Measurements from ENCODE around the gene YPEL2. TPM values are rescaled to one million over a fixed set of nuclear protein-coding genes. Genes with fewer than 3 reads are reported as not detected.

The YPEL2 gene
- total and polyA plus RNA-seq, 9 donors, result 6.6 to 28.1 (median 10.6) TPM

DNA sequence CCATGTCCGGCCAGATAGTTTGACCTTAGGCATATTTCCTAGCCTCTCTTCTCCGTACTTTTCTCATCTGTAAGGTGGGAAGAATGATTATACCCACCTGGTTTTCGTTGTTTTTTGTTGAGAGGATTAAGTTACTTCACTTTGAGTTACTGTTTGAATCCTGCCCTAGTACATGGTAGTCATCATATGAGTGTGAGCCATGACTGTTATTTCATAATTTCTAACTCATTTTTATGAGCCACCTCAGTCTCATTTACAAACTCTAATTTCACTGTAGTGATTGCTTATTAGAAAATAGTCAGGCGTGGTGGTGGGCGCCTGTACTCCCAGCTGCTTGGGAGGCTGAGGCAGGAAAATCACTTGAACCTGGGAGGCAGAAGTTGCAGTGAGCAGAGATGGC lies 45.1 kb downstream of the YPEL2 start:
- 94 to 96% (median 96%) methylated on average over 5 of the region's 5 CpGs for WGBS, 3 donors
- no peak overlapping the region for H3K4me3 ChIP-seq
- H3K9me3 ChIP-seq, result no peaks in the 10 kb centered on the region
- intact Hi-C loops (cut with DNase I), result no loop called here
- H3K36me3 ChIP-seq, result no peaks in the 10 kb centered on the region
- no peak overlapping the region for H3K27ac ChIP-seq
- no peak for DNase-seq
- no peaks in the 10 kb centered on the region for H3K27me3 ChIP-seq
- peaks cover 25% of the 10 kb centered on the region for H3K4me1 ChIP-seq (ENCODE audit: insufficient read depth)
- TF ChIP-seq POLR2A (IDR thresholded peaks at IDR 0.05), result no peak
- no peak for TF ChIP-seq EP300 (IDR thresholded peaks at IDR 0.05)
- TF ChIP-seq, protein P1, sequence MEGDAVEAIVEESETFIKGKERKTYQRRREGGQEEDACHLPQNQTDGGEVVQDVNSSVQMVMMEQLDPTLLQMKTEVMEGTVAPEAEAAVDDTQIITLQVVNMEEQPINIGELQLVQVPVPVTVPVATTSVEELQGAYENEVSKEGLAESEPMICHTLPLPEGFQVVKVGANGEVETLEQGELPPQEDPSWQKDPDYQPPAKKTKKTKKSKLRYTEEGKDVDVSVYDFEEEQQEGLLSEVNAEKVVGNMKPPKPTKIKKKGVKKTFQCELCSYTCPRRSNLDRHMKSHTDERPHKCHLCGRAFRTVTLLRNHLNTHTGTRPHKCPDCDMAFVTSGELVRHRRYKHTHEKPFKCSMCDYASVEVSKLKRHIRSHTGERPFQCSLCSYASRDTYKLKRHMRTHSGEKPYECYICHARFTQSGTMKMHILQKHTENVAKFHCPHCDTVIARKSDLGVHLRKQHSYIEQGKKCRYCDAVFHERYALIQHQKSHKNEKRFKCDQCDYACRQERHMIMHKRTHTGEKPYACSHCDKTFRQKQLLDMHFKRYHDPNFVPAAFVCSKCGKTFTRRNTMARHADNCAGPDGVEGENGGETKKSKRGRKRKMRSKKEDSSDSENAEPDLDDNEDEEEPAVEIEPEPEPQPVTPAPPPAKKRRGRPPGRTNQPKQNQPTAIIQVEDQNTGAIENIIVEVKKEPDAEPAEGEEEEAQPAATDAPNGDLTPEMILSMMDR (IDR thresholded peaks at IDR 0.05), result no peak

DNA sequence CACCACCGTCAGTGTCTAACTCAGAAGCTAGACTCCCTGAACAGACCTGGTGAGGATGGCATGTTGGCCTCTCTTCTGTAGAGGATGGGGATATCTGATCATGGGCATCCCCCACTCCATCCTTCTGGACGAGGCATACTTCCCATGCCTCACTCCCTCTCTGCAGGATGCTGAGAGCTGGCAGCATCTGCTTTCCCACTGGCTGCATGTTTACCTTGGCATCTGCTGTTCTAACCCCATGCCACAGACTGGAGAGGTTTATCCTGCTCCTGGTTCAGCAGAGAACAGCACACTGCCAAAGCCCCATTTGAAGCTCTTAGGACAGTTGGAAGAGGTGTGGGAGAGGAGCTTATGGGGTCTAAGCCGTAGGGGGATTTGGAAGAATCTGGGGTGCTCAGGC lies 46.0 kb downstream of the YPEL2 start:
- no peak for TF ChIP-seq EP300 (IDR thresholded peaks at IDR 0.05)
- TF ChIP-seq, protein P1 (IDR thresholded peaks at IDR 0.05), result no peak
- TF ChIP-seq POLR2A (IDR thresholded peaks at IDR 0.05), result no peak
- no peaks in the 10 kb centered on the region for H3K36me3 ChIP-seq
- WGBS, 3 donors, result 63 to 79% (median 73%) methylated on average over 3 of the region's 3 CpGs
- H3K4me3 ChIP-seq, result no peak overlapping the region
- no peaks in the 10 kb centered on the region for H3K27me3 ChIP-seq
- no peak for DNase-seq
- H3K9me3 ChIP-seq, result no peaks in the 10 kb centered on the region
- peaks cover 20% of the 10 kb centered on the region for H3K4me1 ChIP-seq (ENCODE audit: insufficient read depth)
- H3K27ac ChIP-seq, result no peak overlapping the region
- intact Hi-C loops (cut with DNase I), result no loop called here

DNA sequence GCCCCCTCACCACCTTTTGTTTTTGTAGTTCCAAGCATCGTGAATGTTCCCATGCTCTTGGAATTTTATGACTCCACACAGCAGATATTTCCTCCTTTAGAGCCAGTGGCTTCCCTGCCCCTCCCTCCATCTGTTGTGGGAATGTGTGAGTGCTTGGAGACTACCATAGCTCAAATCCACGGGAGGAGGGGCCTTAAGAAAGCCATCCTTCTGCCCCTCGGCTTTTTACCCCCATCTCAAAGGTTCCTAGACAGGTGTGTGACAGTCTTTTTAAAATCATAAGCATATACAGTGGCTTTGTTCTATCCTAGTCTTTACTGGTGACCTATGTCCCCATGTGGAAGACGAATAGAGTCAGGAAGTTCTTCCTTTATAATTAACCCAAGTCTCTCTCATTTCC lies 47.2 kb downstream of the YPEL2 start:
- 37 to 58% (median 50%) methylated on average over 4 of the region's 4 CpGs for WGBS, 3 donors
- Histone ChIP-seq H3K36me3 (no peaks in the 10 kb centered on the region), H3K27ac (no peak overlapping the region), H3K27me3 (no peaks in the 10 kb centered on the region), H3K9me3 (no peaks in the 10 kb centered on the region), H3K4me3 (no peak overlapping the region), H3K4me1 (ENCODE audit: insufficient read depth) (peaks cover 12% of the 10 kb centered on the region)
- intact Hi-C loops (cut with DNase I), result no loop called here
- TF ChIP-seq EP300 (IDR thresholded peaks at IDR 0.05), result no peak
- TF ChIP-seq, protein P1 (IDR thresholded peaks at IDR 0.05), result no peak
- TF ChIP-seq POLR2A (IDR thresholded peaks at IDR 0.05), result no peak
- DNase-seq, result no peak

DNA sequence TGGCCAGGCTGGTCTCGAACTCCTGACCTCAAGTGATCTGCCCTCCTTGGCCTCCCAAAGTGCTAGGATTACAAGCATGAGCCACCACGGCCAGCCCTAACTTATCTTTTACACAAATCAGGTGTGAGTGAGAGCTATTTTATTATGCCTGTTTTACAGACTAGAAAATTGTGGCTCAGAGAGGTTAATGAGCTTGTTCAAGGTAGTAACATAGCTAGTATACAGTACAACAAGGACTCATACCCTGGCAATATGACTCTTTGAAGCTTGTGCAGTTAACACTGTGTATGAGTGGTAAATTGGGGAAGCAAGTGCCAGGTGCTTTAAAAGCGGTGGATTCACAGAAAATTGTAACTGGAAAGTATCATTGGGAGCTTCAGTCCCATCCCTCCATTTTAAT lies 49.0 kb downstream of the YPEL2 start:
- DNase-seq, result no peak
- WGBS, 3 donors, result 85 to 93% (median 92%) methylated on average over 3 of the region's 3 CpGs
- Histone ChIP-seq H3K27me3 (no peaks in the 10 kb centered on the region), H3K27ac (no peak overlapping the region), H3K36me3 (no peaks in the 10 kb centered on the region), H3K9me3 (no peaks in the 10 kb centered on the region), H3K4me1 (ENCODE audit: insufficient read depth) (peaks cover 10% of the 10 kb centered on the region), H3K4me3 (no peak overlapping the region)
- intact Hi-C loops (cut with DNase I), result no loop called here
- TF ChIP-seq, protein P1 (IDR thresholded peaks at IDR 0.05), result no peak
- no peak for TF ChIP-seq EP300 (IDR thresholded peaks at IDR 0.05)
- TF ChIP-seq POLR2A (IDR thresholded peaks at IDR 0.05), result no peak
